Measurements from ENCODE around the gene NALCN.

DNA sequence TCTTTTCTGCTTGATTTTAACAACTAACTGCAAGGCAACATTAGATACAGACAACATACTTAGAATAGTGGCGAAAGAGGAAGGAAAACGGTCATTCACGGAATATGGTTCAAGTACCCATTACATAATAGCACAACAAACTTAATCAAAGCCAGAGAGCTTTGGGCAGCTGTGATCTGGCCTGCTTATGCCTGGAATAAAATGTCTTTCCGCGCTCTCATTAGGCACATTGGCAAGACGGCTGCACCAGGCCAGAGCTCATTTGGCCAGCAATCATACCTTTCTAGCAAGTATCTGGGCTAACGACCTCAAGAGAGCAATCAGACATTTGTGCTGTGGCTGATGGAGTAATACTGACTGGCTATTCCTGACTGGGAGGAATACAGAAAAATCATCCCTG is 112.8 kb downstream of the NALCN start:
- TF ChIP-seq POLR2AphosphoS5 (IDR thresholded peaks at IDR 0.05) (no peak), POLR2A (IDR thresholded peaks at IDR 0.05) (no peak)
